Calu3 (cell line): Measurements from ENCODE around the gene CAV3. TPM values are rescaled to one million over a fixed set of nuclear protein-coding genes. Genes with fewer than 3 reads are reported as not detected.

Experiments used
- BruUV-seq: library from RNA; stranded (reverse); fragments of 400-500 nt; replicated peaks from 2 replicates; lab custom pipeline; 2021; lab: Mats Ljungman, UMichigan
- CTCF ChIA-PET: fragments of 300-600 bp; sonication (Branson Sonifier 250); formaldehyde crosslinking; loops from one replicate; lab custom pipeline; 2022; ENCODE audit warnings: antibody characterized with exemption; lab: Charles Lee
- DNase-seq: peaks from one replicate; pipeline ENCODE4 v3.0.0; 2022
- H3K27ac Mint-ChIP-seq: one replicate; pipeline ENCODE4 v1.8.0; 2022; ENCODE audit warnings: mixed read lengths; ENCODE audit not compliant: unreplicated experiment
- H3K27me3 Mint-ChIP-seq: one replicate; pipeline ENCODE4 v1.8.0; 2022; ENCODE audit warnings: mixed read lengths; ENCODE audit not compliant: unreplicated experiment
- H3K36me3 Mint-ChIP-seq: one replicate; pipeline ENCODE4 v1.8.0; 2022; ENCODE audit warnings: mild to moderate bottlenecking, moderate library complexity, mixed read lengths; ENCODE audit not compliant: insufficient read depth, unreplicated experiment
- H3K4me1 Mint-ChIP-seq: one replicate; pipeline ENCODE4 v1.8.0; 2022; ENCODE audit warnings: mild to moderate bottlenecking, low read depth, mixed read lengths; ENCODE audit not compliant: unreplicated experiment
- H3K4me3 Mint-ChIP-seq: one replicate; pipeline ENCODE4 v1.8.0; 2022; ENCODE audit warnings: mild to moderate bottlenecking, low read depth, moderate library complexity, mixed read lengths; ENCODE audit not compliant: unreplicated experiment
- H3K9me3 Mint-ChIP-seq: one replicate; pipeline ENCODE4 v1.8.0; 2022; ENCODE audit warnings: low read depth, mixed read lengths; ENCODE audit not compliant: unreplicated experiment
- CTCF ChIP-seq: fragments of 200-600 bp; IDR thresholded peaks from one replicate; pipeline ENCODE4 v1.8.0; 2022; ENCODE audit warnings: antibody characterized with exemption; ENCODE audit not compliant: unreplicated experiment
- intact Hi-C: fragments of 100-400 bp; cut with micrococcal nuclease; formaldehyde crosslinking; loops from one replicate; pipeline ENCODE4 v1.10.0; 2022; ENCODE audit not compliant: unreplicated experiment
- total RNA-seq: library from RNA; stranded (reverse); gene quantifications from 2 replicates; pipeline ENCODE4 v1.2.3, GENCODE V29; 2022

The CAV3 gene
- total RNA-seq, 1 experiment from 2014 or later = not detected

DNA sequence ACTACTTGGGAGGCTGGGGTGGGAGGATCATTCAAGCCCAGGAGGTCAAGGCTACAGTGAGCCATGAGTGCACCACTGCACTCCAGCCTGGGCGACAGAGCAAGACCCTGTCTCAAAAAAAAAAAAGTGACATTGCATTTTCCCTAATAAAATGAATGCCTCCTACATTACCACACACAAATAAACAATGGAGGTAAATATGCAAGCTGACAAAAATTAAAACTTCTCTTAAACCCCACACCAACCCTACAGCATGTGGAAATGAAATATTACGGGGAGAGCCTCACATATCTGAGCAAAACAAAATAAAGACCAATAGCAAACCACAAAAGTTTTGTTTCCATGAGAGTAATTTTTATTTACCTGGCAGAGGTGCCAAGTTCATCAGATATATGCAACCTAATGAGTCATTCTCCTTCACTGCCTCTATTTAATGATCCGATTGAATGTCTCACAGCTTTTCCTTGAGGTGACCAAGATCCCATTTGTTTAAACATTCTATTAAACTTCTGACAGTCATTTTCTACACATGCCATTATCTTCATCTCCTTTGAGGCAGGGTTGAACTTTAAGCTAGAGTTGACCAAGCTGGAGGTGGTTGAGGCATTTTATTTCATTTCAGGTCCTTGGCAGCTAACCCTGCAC is 9.4 kb upstream of the CAV3 start:
- Mint-ChIP-seq H3K4me3 (peak overlapping the region; percentile 19), H3K9me3 (peaks cover 3% of the 10 kb centered on the region), H3K27ac (peak overlapping the region; percentile 23), H3K4me1 (peaks cover 18% of the 10 kb centered on the region), H3K27me3 (peaks cover 6% of the 10 kb centered on the region), H3K36me3 (no peaks in the 10 kb centered on the region)
- TF ChIP-seq CTCF = no peak
- intact Hi-C loops = no loop called here
- BruUV-seq = no TSS peak
- CTCF ChIA-PET = interaction anchor here (0.7 to 0.9 kb wide), 2 partner anchors 17 to 45 kb away, joined by 4 read pairs; partner anchors contain the start of gene OXTR
- DNase-seq = no peak

DNA sequence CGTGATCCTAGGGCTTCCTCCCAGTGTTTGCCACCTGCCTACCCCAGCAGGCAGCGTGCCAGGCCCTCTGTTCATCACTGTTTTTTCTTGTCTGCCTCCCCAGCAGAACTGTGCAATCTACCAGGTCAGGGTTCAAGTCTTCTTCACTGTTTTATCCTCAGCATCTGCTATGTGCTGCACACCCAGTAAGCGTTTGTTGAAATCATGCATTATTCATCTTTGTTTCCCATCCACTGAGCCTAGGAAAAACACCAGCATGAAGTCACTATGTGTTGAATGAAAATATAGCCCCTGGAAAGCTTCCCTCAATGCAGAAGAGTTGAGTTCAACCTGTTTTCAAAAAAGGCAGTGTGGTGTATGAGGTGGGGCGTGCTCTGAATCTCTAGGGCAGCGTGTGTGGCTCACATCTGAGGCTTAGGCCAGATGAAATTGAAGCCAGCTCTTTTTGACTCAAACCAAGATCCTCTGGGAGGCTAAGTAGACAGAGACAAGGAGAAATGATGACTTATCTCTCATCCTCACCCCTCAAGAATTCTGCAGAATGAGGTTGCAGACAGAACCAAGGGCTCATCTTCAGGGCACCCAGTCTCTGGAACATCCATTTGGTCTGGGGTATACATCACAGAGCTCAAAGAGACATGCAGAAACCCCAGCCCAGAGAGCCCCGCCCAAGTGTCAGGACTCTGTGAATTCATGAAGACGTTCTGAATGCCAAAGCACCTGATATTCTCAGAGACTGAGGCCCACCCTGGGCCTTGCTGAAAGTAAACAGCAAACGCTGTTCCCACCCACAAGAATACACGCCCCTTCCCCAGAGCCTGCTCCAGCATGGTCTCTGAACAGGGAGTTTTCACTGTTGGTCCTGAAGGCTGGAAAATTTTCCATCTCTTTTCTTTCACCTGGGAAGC is 5.7 kb upstream of the CAV3 start:
- TF ChIP-seq CTCF = no peak
- intact Hi-C loops = no loop called here
- no TSS peak for BruUV-seq
- Mint-ChIP-seq H3K9me3 (peaks cover 3% of the 10 kb centered on the region), H3K4me1 (peaks cover 18% of the 10 kb centered on the region), H3K27ac (peak overlapping the region; percentile 4), H3K4me3 (no peak overlapping the region), H3K36me3 (no peaks in the 10 kb centered on the region), H3K27me3 (peaks cover 27% of the 10 kb centered on the region)
- CTCF ChIA-PET = no interaction called here
- DNase-seq = no peak

DNA sequence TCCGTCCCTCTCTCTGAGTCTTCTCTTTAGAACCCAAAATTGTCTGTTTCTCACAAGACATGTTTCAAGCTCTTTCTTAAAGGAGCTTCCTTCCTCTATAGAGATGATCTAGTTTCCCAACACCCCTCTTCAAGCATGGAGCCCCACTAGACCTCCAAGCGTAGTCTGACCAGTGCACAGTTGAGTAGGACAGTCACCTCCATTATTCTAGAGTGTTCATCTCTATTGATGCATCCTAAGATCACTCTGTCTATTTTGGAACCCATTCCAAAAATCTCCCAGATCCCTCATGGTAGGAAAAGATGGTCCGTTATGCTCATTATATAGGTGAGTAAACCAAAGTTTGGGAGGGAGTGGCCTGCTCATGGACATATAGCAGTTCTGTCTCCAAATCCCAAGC is 4.1 kb upstream of the CAV3 start:
- Mint-ChIP-seq H3K36me3 (no peaks in the 10 kb centered on the region), H3K9me3 (peaks cover 3% of the 10 kb centered on the region), H3K27ac (no peak overlapping the region), H3K4me3 (no peak overlapping the region), H3K4me1 (peaks cover 11% of the 10 kb centered on the region), H3K27me3 (peaks cover 27% of the 10 kb centered on the region)
- TF ChIP-seq CTCF = no peak
- no TSS peak for BruUV-seq
- no peak for DNase-seq
- CTCF ChIA-PET = interaction anchor here (0.9 kb wide), 1 partner anchor 16 kb away, joined by 3 read pairs; no protein-coding TSS in a partner anchor
- intact Hi-C loops = no loop called here

DNA sequence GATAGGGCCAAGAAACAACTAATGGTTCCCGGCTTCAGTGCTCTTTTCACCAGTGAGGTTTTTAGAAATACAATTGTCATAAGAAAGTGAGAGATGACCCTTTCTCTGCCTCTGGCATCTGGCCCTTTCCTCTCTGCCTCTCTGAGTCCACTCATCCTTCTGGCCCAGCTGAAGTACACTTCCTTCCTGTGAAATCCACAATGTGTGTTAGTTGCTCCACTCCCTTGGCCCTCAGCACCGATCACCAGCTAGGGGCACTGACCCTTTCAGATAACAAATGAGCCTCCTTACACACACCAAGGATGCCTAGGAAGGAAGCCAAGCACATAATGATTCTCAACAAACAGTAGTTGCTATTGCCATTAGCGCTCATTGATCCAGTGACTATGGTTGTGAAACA is 2.9 kb upstream of the CAV3 start:
- no TSS peak for BruUV-seq
- Mint-ChIP-seq H3K27me3 (peaks cover 27% of the 10 kb centered on the region), H3K36me3 (no peaks in the 10 kb centered on the region), H3K4me1 (no peaks in the 10 kb centered on the region), H3K9me3 (peaks cover 3% of the 10 kb centered on the region), H3K27ac (no peak overlapping the region), H3K4me3 (no peak overlapping the region)
- intact Hi-C loops = no loop called here
- DNase-seq = no peak
- CTCF ChIA-PET = interaction anchor here (0.9 kb wide), 1 partner anchor 17 kb away, joined by 3 read pairs; no protein-coding TSS in a partner anchor
- no peak for TF ChIP-seq CTCF
